Esophagus muscularis mucosa (tissue), 3 donors: ENCODE measurements around the gene TTC19.

ENCODE experiments used
- CTCF ChIP-seq, 3 experiments: fragments of 200-600 bp in 2 of 3; fragments of 450-650 bp in 1 of 3; sonication (generic) in 2 of 3; IDR thresholded peaks; one replicate each; pipeline ENCODE4 v1.5.1; 2017 to 2019; ENCODE audit warnings: antibody characterized with exemption in 3 of 3, mild to moderate bottlenecking in 2 of 3, moderate library complexity in 1 of 3
- POLR2A ChIP-seq: fragments of 450-650 bp; IDR thresholded peaks from one replicate; pipeline ENCODE4 v1.6.1; 2017; ENCODE audit warnings: antibody characterized with exemption, moderate library complexity, mild to moderate bottlenecking, low read depth

DNA sequence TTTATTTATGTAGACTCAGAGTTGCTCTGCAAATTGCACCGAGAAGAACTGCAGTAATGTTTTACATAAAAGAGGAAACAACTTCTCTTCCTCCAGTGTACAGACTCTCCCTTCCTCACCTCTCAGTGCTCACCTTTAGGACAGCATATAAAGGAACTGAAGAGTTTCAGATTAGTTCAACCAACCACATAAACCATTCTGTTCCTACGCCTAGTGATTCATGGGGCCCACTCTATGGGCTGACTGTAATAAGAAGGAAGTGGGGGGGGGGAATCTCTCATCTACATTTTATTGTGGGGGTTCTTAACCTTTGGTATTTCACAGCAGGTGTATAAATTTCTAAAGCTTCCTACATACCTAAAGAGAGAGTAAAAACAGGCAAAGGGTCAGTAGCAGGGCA, 18.4 kb upstream of the TTC19 start:
- TF ChIP-seq POLR2A (no peak), CTCF (IDR thresholded peaks at IDR 0.05) (no peak)
